ENCODE measurements around the gene MED12L. TPM values are rescaled to one million over a fixed set of nuclear protein-coding genes. Genes with fewer than 3 reads are reported as not detected.

MED12L gene
- total RNA-seq, 1 experiment from 2014 or later = 14.9 TPM

DNA sequence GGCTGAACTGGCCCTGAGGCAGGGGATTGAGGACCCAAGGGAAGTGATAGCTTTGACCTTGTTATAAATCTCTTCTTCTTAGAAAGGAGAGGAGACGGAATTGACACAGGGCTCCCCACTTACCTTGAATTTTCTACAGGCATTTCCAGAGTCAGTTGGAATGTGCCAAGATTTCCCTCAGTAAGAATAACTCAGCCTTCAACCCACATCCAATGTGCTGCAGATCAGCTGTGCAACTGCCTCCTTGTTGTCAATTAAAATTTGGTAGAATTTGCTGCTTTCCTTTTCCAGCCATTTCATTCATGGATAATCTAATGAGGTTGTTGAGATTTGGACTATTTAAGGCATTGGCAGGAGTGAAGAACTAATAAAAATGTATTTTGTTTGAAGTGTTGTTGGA lies 14.6 kb downstream of the MED12L start:
- H2AFZ ChIP-seq (ENCODE audit: low read length) = no peak overlapping the region
- no peak overlapping the region for H3K14ac ChIP-seq (ENCODE audit: insufficient read depth, low read length)
- H3T11ph ChIP-seq (ENCODE audit: low read length) = no peak overlapping the region
- no peak overlapping the region for H3K27ac ChIP-seq (ENCODE audit: insufficient read length, low read depth, low read length)
- peaks cover 3% of the 10 kb centered on the region for H3K79me1 ChIP-seq (ENCODE audit: insufficient read depth, low read depth, low read length, poor library complexity, severe bottlenecking)
- H3K36me3 Mint-ChIP-seq (ENCODE audit: insufficient read depth in 1 of 3, low read depth in 3 of 3) = peaks cover 4 to 9% (median 8%) of the 10 kb centered on the region in 3 experiments; a peak in 6 of 7 replicates
- H2BK12ac ChIP-seq (ENCODE audit: insufficient read length, low read depth, low read length) = no peak overlapping the region
- peaks cover 29 to 38% of the 10 kb centered on the region in 2 experiments for H3K4me1 Mint-ChIP-seq
- no peak overlapping the region for H2BK20ac ChIP-seq (ENCODE audit: low read depth, low read length, poor library complexity, severe bottlenecking)
- H2BK120ac ChIP-seq (ENCODE audit: low read depth, low read length, poor library complexity, severe bottlenecking) = no peak overlapping the region
- peaks cover 0 to 2% of the 10 kb centered on the region in 2 experiments; a peak in 1 of 5 replicates for H3K9me3 Mint-ChIP-seq
- H4K5ac ChIP-seq (ENCODE audit: insufficient read length, low read depth, low read length) = no peak overlapping the region
- no peak overlapping the region for H3K4ac ChIP-seq (ENCODE audit: low read depth, low read length)
- no peak for DNase-seq
- TF ChIP-seq, protein P1, sequence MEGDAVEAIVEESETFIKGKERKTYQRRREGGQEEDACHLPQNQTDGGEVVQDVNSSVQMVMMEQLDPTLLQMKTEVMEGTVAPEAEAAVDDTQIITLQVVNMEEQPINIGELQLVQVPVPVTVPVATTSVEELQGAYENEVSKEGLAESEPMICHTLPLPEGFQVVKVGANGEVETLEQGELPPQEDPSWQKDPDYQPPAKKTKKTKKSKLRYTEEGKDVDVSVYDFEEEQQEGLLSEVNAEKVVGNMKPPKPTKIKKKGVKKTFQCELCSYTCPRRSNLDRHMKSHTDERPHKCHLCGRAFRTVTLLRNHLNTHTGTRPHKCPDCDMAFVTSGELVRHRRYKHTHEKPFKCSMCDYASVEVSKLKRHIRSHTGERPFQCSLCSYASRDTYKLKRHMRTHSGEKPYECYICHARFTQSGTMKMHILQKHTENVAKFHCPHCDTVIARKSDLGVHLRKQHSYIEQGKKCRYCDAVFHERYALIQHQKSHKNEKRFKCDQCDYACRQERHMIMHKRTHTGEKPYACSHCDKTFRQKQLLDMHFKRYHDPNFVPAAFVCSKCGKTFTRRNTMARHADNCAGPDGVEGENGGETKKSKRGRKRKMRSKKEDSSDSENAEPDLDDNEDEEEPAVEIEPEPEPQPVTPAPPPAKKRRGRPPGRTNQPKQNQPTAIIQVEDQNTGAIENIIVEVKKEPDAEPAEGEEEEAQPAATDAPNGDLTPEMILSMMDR (conservative IDR thresholded peaks at IDR 0.05) = no peak
- H2BK5ac ChIP-seq (ENCODE audit: insufficient read length, low read length) = no peak overlapping the region
- H3K27me3 Mint-ChIP-seq (ENCODE audit: low read depth) = no peaks in the 10 kb centered on the region
- H3K23ac ChIP-seq (ENCODE audit: insufficient read length, low read depth, low read length) = no peak overlapping the region
- H3K56ac ChIP-seq (ENCODE audit: insufficient read length, low read depth, low read length) = no peak overlapping the region
- H3K9ac ChIP-seq (ENCODE audit: extremely low read depth, insufficient read length, low read length) = no peak overlapping the region
- H4K8ac ChIP-seq (replicated peaks; ENCODE audit: insufficient read length, low read depth, low read length) = no peak overlapping the region
- no peak overlapping the region for H3K27ac Mint-ChIP-seq
- no peak overlapping the region for H3K4me2 ChIP-seq (ENCODE audit: insufficient read depth, insufficient read length, low read length)
- no peaks in the 10 kb centered on the region for H3K23me2 ChIP-seq (ENCODE audit: insufficient read length, low read depth, low read length, poor library complexity, severe bottlenecking)
- no peak overlapping the region for H2AK5ac ChIP-seq (ENCODE audit: insufficient read length, low read length)
- peaks cover 26% of the 10 kb centered on the region; the same call in 1 of the 2 replicates for H3K79me2 ChIP-seq (ENCODE audit: insufficient read depth, low read length)
- H3K4me1 ChIP-seq (ENCODE audit: insufficient read depth, low read length) = peaks cover 6% of the 10 kb centered on the region; the same call in 1 of the 2 replicates
- no peak overlapping the region for H4K91ac ChIP-seq (ENCODE audit: insufficient read length, low read depth, low read length)
- H4K20me1 ChIP-seq (ENCODE audit: control insufficient read depth, insufficient read depth, insufficient read length) = no peaks in the 10 kb centered on the region
- no peak overlapping the region for H3K18ac ChIP-seq (ENCODE audit: insufficient read length, low read depth, low read length)
- no peak overlapping the region for H2BK15ac ChIP-seq (ENCODE audit: low read depth, low read length)
- H3K27me3 ChIP-seq (ENCODE audit: insufficient read depth, low read length) = no peaks in the 10 kb centered on the region
- no CpG with 5 or more reads among the region's 1 CpG for WGBS (ENCODE audit: extremely low coverage, insufficient read length, low lambda C conversion rate)
- H3K9me3 ChIP-seq (ENCODE audit: control insufficient read depth, low read depth, low read length) = no peaks in the 10 kb centered on the region
- H3K4me3 Mint-ChIP-seq = no peak overlapping the region

Data from H9 (cell line).